Uterus (tissue), 2 donors: ENCODE measurements around the gene PLXDC2.

Experiments
- POLR2A ChIP-seq, 2 donors: fragments of 450-650 bp; IDR thresholded peaks; one replicate each; pipeline ENCODE4 v1.6.1; 2016; ENCODE audit warnings: antibody characterized with exemption in 2 of 2, mild to moderate bottlenecking in 1 of 2, moderate library complexity in 1 of 2
- TF ChIP-seq, protein P1 (sequence below), 4 experiments: fragments of 200-600 bp in 2 of 4; fragments of 450-650 bp in 2 of 4; sonication (generic) in 2 of 4; IDR thresholded peaks; one replicate each; pipeline ENCODE4 v1.5.1; 2016 to 2019; ENCODE audit warnings: antibody characterized with exemption in 4 of 4, mild to moderate bottlenecking in 2 of 4, moderate library complexity in 1 of 4

- TF ChIP-seq, protein P1, sequence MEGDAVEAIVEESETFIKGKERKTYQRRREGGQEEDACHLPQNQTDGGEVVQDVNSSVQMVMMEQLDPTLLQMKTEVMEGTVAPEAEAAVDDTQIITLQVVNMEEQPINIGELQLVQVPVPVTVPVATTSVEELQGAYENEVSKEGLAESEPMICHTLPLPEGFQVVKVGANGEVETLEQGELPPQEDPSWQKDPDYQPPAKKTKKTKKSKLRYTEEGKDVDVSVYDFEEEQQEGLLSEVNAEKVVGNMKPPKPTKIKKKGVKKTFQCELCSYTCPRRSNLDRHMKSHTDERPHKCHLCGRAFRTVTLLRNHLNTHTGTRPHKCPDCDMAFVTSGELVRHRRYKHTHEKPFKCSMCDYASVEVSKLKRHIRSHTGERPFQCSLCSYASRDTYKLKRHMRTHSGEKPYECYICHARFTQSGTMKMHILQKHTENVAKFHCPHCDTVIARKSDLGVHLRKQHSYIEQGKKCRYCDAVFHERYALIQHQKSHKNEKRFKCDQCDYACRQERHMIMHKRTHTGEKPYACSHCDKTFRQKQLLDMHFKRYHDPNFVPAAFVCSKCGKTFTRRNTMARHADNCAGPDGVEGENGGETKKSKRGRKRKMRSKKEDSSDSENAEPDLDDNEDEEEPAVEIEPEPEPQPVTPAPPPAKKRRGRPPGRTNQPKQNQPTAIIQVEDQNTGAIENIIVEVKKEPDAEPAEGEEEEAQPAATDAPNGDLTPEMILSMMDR (IDR thresholded peaks at IDR 0.05) = no peak
- TF ChIP-seq POLR2A (IDR thresholded peaks at IDR 0.05) = no peak
These were observed 46.7 kb downstream of the PLXDC2 start for GRCh38 chr10:19862811-19863515.
